ENCODE results near the gene MMP28.

The MMP28 gene

DNA sequence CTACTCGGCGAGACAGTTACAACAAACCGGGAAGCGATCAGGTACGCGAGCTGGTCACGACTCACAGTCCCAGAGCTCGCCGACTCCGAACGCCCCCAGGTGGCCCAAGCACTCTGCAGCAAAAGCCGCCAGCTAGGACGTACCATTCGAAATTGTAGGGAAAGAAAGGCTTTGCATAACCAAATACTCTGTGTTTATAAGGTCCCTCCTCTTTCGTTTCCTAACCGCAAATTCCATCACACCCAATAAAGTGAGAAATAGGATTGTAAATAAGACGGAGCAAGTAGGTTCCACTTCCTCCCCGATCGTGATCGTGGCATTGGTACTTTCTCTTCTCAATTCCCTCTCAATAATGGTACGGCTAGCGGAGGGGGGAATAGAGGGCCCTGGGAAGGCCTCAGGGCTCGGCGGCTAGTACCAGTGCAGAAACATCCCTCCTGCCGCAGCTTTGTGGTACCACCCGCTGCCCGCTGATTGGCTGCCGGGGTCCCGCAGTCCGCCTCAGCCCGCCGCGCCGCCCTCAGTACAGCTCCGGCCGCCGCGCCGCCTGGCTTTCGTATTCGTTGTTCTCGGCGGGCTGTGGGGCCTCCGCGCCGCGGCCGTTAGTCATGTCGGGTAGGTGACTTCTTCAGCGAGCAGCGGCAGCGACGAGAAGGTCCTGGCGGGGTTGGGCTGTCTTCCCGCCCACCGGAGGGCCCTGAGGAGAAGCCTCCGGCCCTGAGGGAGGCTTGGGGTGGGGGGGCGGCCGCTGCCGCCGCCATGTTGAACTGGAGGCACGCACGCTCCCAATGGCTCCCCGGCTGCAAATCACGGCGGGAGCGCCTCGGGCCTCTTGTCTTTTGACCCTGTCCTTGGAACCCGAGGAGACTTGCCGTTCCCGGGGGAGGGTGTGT, 13.8 kb upstream of the MMP28 start, which contains the start of gene TAF15:
Gene TAF15, plus strand, starts transcription at position 523 of the 893 bp plus-strand sequence. Its CDS starts 86 bp downstream, at position 609.
- TF ChIP-seq, protein P1, sequence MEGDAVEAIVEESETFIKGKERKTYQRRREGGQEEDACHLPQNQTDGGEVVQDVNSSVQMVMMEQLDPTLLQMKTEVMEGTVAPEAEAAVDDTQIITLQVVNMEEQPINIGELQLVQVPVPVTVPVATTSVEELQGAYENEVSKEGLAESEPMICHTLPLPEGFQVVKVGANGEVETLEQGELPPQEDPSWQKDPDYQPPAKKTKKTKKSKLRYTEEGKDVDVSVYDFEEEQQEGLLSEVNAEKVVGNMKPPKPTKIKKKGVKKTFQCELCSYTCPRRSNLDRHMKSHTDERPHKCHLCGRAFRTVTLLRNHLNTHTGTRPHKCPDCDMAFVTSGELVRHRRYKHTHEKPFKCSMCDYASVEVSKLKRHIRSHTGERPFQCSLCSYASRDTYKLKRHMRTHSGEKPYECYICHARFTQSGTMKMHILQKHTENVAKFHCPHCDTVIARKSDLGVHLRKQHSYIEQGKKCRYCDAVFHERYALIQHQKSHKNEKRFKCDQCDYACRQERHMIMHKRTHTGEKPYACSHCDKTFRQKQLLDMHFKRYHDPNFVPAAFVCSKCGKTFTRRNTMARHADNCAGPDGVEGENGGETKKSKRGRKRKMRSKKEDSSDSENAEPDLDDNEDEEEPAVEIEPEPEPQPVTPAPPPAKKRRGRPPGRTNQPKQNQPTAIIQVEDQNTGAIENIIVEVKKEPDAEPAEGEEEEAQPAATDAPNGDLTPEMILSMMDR (IDR thresholded peaks at IDR 0.05; ENCODE audit: low read depth, low read length), result peak; percentile 89
- DNase-seq (ENCODE audit: extremely low read depth, low read depth), result peak; percentile 98

DNA sequence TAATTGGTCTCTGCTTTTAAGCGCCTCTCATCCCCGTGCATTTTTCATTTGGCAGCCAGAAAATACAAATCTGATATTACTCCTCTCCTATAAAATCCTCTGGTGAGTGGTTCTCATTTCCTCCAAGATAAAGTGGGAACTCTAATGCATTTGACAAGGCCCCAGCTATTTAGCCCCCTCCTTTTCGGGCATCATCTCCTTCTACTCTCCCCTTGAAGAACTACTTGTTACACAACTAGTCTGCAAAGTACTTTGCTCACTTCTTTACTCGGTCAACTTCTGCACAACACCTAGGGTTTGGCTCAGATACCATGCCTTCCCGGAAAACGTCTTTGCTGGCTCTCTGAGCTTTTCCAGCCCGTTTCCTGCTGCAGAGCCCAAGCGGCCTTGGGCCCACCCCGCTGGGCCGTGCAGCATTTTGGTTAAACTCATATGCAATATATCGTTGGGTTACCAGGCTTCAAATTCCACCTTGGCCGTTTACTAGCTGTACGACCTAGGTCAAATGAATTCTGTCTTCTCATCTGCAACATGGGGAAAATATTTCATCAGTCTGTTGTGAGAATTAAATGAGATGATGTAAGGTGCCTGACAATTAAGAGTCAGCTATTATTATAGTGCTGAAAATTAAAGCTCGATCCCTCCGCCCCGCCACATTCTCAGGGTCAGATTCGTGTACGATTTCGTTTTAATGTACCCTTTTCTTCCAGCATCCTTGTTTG, 13.0 kb upstream of the MMP28 start:
- TF ChIP-seq, protein P1 (IDR thresholded peaks at IDR 0.05; ENCODE audit: low read depth, low read length), result no peak
- DNase-seq (ENCODE audit: extremely low read depth, low read depth), result no peak

DNA sequence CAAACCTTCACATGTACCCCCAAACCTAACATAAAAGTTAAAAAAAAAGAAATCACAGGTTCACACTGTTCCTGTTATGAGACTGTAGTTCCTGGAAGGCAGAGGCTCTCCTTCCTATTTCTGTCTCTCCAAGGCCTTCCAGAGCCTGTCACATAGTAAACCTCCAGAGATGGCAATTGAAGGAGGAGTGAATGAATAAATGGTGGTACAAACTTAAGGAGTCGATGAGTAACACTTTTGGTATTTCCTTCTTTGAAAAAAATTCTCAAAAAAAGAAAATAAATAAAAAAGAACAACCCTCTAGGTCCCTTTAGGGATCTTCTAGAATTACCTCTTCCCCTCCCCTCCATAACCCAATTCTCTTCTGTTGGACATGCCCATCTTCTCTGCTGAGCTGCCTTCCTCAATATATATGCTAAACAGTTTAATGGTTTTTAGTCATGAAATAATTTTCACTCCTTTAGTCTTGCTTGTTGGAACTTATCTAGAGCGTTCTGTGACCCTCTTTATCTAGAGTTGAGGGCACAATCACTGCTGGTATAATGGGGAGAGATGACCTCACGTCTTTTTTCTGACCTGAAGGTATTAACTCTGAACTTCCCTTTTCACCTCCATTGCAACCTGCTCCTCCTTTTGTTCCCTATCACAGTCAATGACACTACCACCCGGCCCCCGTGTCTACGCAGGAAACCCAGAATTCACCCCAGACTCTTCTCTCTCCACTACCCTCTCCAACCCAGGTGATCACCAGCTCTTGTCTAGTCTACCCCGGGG, 12.1 kb upstream of the MMP28 start:
- no peak for DNase-seq (ENCODE audit: extremely low read depth, low read depth)
- TF ChIP-seq, protein P1 (IDR thresholded peaks at IDR 0.05; ENCODE audit: low read depth, low read length), result no peak

DNA sequence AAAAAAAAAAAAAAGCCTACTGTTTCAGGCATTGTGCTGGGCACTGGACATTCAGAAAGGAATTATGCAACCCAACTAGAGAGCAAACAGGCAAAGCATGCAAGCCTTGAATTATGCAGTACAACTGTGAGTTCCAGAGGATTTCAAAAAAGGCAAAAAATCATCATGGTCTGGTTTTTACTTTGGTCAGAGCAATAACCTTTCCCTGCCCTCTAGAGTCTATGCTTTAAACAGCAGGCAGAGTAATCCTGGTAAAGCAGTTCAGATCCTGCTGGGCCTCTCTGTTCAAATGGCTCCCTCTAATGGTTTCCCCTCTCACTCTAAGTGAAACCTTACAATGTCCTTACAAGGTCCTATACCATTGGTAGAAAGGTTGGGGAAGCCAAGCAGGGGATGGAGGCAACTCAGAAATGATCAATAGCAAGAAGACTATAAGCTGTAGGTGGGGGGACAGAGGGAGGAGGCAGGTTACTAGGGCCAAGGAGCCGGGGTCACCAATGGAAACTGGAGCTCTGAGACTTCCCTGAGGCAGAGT, 9.3 kb upstream of the MMP28 start:
- DNase-seq (ENCODE audit: extremely low read depth, low read depth), result peak; percentile 91

DNA sequence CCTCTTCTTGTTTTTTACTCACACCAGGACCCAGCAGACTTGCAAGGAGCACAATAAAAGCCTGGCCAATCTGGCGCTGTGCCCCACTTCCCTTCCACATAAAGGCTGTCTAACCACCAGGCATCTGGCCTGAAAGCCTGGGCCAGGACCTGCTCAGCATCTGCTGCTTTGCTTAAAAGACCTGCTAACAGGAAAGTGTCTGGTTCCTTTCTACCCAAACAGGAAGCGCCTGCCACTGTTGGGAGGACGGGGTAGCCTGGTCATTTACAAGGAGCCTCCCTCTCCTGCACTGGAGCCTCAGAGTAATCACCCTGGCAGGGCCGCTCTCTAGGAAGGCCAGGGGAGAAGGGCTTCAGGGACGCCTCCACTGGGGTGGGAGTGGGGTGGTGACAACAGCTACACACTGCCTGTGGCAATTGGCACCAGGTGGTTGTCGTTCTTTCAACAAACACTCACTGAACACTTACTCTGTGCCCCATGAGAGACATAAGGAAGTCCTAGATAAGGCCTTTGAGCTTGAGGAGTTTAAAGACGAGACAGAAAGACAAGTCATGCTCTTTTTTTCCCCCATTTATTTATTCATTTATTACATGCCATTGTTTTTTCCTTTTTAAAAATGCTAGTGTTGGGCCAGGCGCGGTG, 6.3 kb upstream of the MMP28 start:
- no peak for DNase-seq (ENCODE audit: extremely low read depth, low read depth)
- TF ChIP-seq, protein P1 (IDR thresholded peaks at IDR 0.05; ENCODE audit: low read depth, low read length), result no peak

More for the DNA sequence above, 9.3 kb upstream of the MMP28 start:
- TF ChIP-seq, protein P1 (IDR thresholded peaks at IDR 0.05; ENCODE audit: low read depth, low read length), result peak; percentile 99

DNA sequence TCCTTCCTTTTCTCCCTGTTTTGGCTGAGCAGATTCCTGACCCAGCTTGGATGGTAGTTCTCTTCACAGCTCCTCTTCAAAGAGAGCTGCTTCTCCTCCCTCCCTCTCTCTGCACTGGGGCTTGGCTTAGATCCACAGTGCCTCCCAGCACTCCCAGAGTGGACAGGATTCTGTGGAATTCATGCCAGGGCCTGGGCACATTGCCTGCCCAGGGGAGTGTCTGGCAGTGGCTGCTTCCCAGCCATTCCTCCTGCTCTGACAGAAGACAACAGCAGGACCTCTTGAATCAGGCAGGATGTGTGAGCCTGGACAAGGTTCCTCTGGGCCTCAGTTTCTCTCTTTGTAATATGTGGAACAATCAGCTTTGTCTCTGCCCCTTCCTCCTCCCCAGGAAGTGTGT, 4.5 kb upstream of the MMP28 start:
- no peak for DNase-seq (ENCODE audit: extremely low read depth, low read depth)
- TF ChIP-seq, protein P1 (IDR thresholded peaks at IDR 0.05; ENCODE audit: low read depth, low read length), result no peak
